Measurements from ENCODE around the gene PLA2G4D.
"Not testable (repeated sequence)": the region's sequence is repeated elsewhere in the genome, so short reads cannot be mapped to it uniquely, and the experiment has no call there.

- TF ChIP-seq, protein P1, sequence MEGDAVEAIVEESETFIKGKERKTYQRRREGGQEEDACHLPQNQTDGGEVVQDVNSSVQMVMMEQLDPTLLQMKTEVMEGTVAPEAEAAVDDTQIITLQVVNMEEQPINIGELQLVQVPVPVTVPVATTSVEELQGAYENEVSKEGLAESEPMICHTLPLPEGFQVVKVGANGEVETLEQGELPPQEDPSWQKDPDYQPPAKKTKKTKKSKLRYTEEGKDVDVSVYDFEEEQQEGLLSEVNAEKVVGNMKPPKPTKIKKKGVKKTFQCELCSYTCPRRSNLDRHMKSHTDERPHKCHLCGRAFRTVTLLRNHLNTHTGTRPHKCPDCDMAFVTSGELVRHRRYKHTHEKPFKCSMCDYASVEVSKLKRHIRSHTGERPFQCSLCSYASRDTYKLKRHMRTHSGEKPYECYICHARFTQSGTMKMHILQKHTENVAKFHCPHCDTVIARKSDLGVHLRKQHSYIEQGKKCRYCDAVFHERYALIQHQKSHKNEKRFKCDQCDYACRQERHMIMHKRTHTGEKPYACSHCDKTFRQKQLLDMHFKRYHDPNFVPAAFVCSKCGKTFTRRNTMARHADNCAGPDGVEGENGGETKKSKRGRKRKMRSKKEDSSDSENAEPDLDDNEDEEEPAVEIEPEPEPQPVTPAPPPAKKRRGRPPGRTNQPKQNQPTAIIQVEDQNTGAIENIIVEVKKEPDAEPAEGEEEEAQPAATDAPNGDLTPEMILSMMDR (IDR thresholded peaks at IDR 0.05; ENCODE audit: low read depth, low read length), result not testable (repeated sequence)
- not testable (repeated sequence) for TF ChIP-seq POLR2A (IDR thresholded peaks at IDR 0.05; ENCODE audit: extremely low read depth, insufficient read length)
Observed at GRCh38 chr15:42091753-42092397, 2.5 kb downstream of the PLA2G4D start.
